Gastrocnemius medialis (tissue), 4 donors: ENCODE measurements around the gene PRSS8.
"Not testable (repeated sequence)": the region's sequence is repeated elsewhere in the genome, so short reads cannot be mapped to it uniquely, and the experiment has no call there.

Source experiments
- POLR2A ChIP-seq, 2 donors: fragments of 450-650 bp; IDR thresholded peaks; one replicate each; pipeline ENCODE4 v1.6.1; 2017; ENCODE audit warnings: antibody characterized with exemption in 2 of 2, mild to moderate bottlenecking in 2 of 2, moderate library complexity in 2 of 2
- TF ChIP-seq, protein P1 (sequence below), 5 experiments: fragments of 450-650 bp in 3 of 5; fragments of 200-600 bp in 2 of 5; sonication (generic) in 2 of 5; IDR thresholded peaks in 4 of 5; conservative IDR thresholded peaks in 1 of 5; 1 replicate in 4 of 5; 2 replicates in 1 of 5; pipeline ENCODE4 v1.5.1; 2016 to 2019; ENCODE audit warnings: antibody characterized with exemption in 5 of 5, mild to moderate bottlenecking in 3 of 5, moderate library complexity in 3 of 5

DNA sequence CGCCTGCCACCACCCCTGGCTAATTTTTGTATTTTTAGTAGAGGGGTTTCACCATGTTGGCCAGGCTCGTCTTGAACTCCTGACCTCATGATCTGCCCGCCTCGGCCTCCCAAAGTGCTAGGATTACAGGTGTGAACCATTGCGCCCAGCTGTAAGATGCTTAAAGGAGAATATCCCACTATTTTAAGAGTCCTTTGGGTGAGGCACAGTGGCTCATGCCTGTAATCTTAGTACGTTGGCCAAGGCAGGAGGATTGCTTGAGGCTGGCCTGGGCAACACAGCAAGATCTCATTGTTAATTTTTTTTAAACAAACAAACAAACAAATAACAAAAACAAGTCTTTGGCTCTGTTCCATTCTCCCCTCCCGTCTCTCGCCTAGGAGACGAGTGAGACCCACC is 5.5 kb upstream of the PRSS8 start:
- TF ChIP-seq, protein P1, sequence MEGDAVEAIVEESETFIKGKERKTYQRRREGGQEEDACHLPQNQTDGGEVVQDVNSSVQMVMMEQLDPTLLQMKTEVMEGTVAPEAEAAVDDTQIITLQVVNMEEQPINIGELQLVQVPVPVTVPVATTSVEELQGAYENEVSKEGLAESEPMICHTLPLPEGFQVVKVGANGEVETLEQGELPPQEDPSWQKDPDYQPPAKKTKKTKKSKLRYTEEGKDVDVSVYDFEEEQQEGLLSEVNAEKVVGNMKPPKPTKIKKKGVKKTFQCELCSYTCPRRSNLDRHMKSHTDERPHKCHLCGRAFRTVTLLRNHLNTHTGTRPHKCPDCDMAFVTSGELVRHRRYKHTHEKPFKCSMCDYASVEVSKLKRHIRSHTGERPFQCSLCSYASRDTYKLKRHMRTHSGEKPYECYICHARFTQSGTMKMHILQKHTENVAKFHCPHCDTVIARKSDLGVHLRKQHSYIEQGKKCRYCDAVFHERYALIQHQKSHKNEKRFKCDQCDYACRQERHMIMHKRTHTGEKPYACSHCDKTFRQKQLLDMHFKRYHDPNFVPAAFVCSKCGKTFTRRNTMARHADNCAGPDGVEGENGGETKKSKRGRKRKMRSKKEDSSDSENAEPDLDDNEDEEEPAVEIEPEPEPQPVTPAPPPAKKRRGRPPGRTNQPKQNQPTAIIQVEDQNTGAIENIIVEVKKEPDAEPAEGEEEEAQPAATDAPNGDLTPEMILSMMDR (IDR thresholded peaks at IDR 0.05 in 4 of 5, conservative IDR thresholded peaks at IDR 0.05 in 1 of 5): not testable (repeated sequence)
- TF ChIP-seq POLR2A (IDR thresholded peaks at IDR 0.05): not testable (repeated sequence)
